ENCODE results near the gene LBR.

DNA sequence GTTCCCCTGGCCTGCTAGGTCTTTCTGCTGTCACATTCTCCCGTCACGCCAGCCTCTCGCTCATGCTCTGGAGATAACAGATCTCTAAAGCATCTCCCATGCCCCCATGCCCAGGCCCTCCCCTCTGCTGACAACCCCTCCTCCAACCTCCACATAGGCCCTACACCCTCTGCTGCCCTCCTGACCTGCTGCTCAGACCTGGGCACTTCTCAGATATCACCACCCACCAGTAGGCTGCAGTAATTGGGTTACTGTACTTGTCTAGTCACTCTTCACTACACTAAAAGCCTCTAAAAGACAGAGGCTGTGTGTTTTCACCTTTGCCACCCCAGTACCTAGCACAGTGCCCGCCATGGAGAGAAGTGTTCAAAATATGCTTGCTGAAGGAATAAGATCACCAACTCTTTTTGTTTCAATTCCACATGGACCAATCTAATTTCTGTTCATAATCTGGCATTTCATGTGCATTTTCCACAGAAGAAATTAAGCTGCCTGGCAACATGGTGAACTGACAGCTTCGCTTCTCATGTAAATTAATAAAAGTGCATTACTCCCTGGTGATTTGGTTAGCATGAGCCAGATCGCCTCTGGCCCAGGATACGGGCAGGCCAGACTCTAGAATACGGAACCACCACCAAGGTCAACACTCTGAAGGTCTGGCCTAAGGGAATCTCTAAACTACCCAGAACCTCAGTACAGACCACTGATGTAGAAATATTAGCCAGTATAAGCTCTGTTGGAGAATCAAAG lies 20.7 kb downstream of the LBR start:
- no peak for TF ChIP-seq FOXP2 (optimal IDR thresholded peaks at IDR 0.05; ENCODE audit: control extremely low read depth, extremely low read length, insufficient read depth)
- TF ChIP-seq POLR2AphosphoS5 (IDR thresholded peaks at IDR 0.05; ENCODE audit: borderline replicate concordance, low read depth, low read length) = no peak
